ENCODE results near the gene FXR2. TPM values are rescaled to one million over a fixed set of nuclear protein-coding genes. Genes with fewer than 3 reads are reported as not detected.
A peak's percentile ranks its signal among the peaks of the same experiment; 100 is the strongest.

FXR2 gene
- total RNA-seq, 1 experiment from 2014 or later, result 88.0 TPM

DNA sequence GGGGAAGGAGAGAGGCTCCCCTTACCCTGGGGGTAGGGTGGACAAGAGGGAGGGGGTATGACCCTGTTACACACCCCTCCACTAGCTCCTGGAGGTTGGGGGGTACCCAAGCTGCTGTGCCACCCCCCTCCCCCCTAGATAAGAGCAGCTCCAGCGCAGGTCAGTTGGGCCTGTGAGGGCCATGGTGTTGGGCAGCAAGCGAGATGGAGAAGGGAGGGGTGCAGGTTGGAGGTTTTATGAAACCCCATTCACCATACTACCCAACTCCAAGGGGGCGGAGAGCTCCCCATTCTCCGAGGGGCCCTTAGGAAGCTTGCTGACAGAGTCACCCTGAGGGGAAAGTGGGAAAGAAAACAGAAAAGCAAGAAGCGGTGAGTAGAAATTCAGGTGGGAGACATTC, 23.1 kb downstream of the FXR2 start:
- DNase-seq (ENCODE audit: low spot score), result no peak
- in situ Hi-C loops (cut with HindIII; ENCODE audit: low sequenced_read_pairs), result no loop called here

DNA sequence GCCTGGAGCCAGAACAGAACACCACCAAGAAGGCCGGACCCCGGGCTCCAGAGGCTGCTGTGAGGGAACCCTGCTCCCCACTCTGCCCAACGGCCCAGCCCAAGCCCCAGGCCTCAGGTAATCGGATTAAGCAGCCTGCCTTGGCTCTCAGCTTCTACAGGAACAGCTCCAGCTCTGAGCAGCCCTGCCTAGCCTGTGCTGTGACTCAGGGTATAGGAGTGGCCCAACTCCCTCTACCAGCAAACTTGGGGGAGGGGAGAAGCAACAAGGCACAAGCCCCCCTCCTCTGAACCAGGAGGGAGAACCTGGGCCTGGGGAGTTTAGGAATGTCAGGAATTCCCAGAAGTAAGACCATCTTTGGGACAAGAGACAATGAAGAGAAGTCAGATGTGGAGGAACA, 24.0 kb downstream of the FXR2 start:
- in situ Hi-C loops (cut with HindIII; ENCODE audit: low sequenced_read_pairs), result no loop called here
- DNase-seq (ENCODE audit: low spot score), result no peak

DNA sequence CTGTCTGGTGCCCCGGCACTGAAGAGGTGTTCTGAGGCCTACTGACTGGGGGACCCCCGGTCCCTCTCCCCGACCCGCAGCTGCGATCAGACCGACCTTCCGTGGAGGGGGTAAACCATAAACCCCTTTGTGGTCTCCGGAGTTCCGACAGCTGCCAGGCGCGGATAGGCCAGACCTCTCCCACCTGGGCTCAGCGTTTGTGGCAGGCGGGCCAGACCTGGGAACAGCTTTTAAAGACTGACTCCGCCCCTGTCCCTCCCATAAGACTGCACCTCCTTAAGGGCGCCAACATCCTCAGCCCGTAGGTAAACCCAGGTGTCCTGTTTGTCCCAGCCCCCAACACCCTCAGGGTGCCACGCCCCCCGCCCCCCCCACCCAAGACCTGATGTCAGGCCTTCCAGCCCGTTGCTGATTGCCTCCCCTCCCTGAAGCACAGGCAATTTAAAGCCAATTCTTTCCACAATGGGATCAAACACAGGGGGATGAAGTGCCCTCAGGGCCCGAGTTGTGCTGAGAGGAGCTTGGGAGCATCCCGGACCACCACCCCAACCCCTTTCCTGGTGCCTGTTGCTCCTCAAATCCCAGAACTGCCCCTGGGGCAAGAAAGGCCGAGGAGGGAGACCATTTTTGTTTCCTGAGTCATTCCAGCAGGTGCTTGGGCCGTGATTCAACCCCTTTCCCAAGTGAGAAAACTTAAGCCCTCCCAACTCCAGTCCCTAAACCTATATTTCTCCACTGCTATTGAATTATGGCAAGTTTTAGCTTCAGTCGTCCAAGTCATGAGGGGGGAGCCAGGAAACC, 24.6 kb downstream of the FXR2 start, which contains the start of gene SOX15:
Gene SOX15, minus strand, starts transcription at position 204 of the 801 bp plus-strand sequence. CDS start 418 bp downstream, outside the sequence.
- DNase-seq (ENCODE audit: low spot score), result no peak
- in situ Hi-C loops (cut with HindIII; ENCODE audit: low sequenced_read_pairs), result no loop called here

DNA sequence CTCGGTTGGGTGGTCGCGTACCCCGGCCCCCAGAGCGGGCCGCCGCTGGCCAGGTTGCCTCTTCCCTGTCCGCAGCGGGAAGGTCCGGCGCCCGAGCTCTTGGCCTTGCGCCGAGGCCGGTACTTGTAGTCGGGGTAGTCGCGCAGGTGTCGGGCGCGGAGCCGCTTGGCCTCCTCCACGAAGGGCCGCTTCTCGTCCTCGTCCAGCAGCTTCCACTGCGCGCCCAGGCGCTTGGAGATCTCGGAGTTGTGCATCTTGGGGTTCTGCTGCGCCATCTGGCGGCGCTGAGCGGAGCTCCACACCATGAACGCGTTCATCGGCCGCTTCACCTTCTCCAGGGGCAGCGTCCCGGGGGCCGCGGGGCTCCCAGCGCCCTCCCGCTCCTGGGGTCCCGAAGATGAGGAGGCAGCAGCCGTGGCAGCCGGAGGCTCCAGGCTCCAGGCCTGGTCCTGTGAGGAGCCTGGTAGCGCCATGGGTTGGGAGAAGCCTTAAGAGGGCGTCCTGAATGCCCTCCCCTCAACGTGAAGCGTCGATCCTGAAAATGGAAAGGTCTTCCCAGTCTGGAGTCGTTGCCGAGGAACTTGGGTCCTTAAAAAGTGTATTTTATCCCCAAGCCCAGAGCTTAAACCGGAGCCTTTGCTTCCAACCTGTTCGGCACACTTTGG, 25.4 kb downstream of the FXR2 start:
- DNase-seq (ENCODE audit: low spot score), result peak; percentile 93
- in situ Hi-C loops (cut with HindIII; ENCODE audit: low sequenced_read_pairs), result no loop called here

DNA sequence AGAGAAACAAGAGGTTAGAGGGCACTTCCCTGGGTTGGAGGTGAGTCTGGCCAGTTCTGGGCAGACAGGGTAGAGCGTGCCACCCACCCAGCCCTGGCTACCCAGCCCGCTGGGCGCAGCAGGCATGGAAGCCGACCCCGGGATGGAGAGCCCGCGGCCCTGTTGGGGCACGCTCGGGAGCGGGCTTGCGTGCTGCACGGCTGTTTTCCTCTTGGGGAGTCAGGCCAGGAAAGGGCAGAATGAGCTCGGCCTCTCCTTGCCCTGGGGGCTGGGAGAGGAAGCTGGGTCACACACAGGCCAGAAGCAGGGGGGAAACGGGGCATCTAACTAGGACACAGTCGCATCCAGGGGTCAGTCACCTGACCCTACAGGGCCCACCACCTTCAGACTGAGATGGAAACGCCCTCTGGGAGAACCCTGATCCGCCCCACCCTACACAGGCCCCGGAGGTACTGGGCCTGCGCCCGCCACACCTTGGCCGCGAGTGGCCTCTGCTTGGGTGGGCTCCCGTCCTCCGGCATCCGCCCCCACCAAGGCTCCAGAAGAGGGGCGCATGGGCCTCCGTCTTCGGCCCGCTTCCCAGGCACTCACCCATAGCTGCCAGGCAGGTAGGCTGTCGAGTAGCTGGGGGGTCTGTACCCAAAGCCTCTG, 26.0 kb downstream of the FXR2 start:
- no peak for DNase-seq (ENCODE audit: low spot score)
- in situ Hi-C loops (cut with HindIII; ENCODE audit: low sequenced_read_pairs), result no loop called here

DNA sequence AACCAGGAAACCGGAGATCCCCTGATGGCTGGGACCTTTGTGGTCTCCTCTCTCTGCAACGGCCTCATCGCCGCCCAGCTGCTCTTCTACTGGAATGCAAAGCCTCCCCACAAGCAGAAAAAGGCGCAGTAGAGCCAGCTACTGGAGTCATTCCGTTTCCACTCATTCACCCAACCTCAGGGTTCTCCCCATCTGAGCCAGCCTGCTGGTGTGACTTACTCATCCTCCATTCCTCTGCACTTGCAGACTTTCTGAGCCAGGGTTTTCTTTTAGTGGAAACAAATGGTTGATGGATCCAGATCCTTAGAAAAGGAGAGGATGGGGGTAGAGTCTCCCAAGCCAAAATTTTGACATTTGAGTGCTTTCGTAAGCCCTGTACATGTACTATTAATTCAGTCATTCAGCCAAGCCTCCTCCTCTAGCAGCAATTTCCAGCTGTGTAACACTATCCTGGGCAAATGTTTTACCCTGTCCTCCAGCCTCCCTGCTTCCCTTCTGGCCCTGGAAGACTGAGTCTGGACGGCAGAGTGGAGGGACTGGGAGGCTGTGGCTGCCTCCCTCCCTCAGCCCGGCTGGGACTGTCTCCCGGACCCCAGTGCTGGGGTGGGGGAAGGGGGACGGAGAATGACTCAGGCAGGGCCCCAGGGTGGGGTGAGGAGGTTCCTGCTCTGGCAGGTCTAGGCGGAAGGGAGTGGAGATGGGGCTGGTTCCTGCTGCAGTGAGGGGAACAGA, 27.1 kb downstream of the FXR2 start:
- no peak for DNase-seq (ENCODE audit: low spot score)
- in situ Hi-C loops (cut with HindIII; ENCODE audit: low sequenced_read_pairs), result no loop called here

DNA sequence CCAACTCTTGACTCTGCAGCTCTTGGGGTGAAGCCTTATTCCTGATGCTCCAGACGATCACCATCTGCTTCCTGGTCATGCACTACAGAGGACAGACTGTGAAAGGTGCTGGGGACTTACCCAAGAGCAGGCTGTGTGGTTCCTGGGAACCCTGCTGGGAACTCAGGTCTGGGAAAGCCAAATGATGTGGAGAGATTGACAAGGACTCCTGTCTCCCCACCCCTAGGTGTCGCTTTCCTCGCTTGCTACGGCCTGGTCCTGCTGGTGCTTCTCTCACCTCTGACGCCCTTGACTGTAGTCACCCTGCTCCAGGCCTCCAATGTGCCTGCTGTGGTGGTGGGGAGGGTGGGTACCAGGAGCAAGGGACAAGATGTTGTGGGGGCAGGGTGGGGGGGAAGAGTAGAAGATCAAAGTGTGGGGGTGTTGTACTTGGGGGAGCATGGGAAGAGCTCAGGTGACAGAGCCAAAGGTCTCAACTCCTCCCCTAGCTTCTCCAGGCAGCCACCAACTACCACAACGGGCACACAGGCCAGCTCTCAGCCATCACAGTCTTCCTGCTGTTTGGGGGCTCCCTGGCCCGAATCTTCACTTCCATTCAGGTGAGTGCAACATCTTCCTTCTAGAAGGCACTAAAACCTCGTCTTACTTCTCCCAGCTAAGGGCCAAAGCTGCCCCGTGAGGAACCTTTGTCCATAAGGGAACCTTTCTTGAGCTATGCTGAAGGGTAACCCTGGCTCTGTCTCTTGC, 27.9 kb downstream of the FXR2 start:
- in situ Hi-C loops (cut with HindIII; ENCODE audit: low sequenced_read_pairs), result no loop called here
- peak; percentile 67 for DNase-seq (ENCODE audit: low spot score)

DNA sequence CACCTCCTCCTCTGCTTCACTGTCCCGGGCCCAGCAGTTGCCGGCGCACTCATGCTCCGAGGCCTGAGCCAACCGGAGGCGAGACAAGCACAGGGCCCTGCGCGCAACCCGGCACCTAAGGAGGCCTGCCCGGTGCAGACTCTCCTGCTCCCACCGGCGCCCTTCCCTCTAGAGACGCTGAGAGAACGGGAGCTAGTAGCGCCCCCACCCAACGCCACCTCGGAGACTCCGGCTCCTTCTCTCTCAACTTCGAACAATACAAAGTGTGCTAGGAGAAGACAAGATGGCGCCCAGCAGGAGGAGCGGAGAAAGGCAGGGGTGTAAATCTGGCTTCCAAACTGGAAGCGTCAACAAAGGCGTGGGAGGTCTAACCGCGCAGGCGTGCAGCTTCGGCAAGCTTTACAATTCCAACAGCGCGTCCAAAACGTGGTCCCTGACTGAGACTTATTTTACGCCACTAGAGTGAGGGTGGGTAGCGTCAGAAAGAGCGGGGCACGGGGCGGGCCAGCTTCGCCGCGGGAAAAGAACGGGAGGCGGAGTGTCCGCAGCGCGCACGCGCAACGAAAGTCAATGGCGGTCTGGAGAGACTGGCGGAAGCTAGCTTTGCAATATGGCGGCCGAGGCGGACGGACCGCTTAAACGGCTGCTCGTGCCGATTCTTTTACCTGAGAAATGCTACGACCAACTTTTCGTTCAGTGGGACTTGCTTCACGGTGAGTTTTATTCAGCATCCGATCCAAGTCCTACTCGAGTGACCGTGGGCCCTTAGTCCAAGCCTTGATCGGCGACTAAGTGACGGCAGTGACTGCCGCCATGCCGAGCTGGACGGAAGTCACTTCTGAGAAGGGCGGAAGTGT, 31.2 kb downstream of the FXR2 start, which contains the start of gene MPDU1:
Gene MPDU1, plus strand, starts transcription at position 600 of the 857 bp plus-strand sequence. Its CDS starts 11 bp downstream, at position 611.
- peak; percentile 97 for DNase-seq (ENCODE audit: low spot score)
- in situ Hi-C loops (cut with HindIII; ENCODE audit: low sequenced_read_pairs), result no loop called here

DNA sequence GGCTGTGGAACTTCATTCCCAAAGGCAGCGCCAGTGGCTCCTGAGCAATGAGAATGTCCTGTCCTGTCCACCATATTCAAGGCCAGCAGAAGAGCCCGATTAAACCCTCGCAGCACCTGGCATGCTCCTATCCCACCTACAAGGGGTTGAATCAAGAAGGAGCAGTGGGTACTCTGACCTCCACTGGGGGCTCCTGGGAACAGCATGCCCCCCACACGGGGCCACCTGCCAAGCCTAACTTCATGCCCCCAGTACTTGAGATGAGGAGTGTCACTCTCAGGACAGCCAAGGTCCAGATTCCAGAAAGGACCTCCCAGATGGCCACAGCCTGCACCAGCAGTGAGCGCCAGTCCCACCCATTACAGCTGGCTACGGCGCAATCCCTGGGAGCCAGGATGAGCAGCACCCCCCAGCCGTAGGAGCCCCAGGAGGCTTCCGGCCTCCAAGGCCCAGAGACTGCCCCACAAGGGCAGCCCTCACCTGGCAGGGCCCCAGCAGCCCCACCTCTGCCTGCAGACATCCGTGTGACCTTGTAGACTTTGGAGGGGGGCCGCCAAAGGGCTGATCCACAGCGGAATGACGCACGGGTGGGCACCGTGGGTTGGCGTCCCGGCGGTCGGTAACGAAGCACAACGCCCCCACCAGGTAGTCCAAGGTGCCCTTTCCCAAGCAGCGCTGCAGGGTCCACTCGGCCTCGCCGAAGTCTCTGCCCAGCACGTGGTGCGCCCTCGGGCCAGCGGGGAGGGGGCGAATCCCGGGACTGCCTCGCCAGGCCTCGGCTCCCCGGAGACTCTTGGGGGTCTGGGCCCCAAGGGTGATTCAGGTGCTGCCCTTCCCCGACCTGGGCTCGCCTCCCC, 32.1 kb downstream of the FXR2 start:
- in situ Hi-C loops (cut with HindIII; ENCODE audit: low sequenced_read_pairs), result no loop called here
- DNase-seq (ENCODE audit: low spot score), result no peak

DNA sequence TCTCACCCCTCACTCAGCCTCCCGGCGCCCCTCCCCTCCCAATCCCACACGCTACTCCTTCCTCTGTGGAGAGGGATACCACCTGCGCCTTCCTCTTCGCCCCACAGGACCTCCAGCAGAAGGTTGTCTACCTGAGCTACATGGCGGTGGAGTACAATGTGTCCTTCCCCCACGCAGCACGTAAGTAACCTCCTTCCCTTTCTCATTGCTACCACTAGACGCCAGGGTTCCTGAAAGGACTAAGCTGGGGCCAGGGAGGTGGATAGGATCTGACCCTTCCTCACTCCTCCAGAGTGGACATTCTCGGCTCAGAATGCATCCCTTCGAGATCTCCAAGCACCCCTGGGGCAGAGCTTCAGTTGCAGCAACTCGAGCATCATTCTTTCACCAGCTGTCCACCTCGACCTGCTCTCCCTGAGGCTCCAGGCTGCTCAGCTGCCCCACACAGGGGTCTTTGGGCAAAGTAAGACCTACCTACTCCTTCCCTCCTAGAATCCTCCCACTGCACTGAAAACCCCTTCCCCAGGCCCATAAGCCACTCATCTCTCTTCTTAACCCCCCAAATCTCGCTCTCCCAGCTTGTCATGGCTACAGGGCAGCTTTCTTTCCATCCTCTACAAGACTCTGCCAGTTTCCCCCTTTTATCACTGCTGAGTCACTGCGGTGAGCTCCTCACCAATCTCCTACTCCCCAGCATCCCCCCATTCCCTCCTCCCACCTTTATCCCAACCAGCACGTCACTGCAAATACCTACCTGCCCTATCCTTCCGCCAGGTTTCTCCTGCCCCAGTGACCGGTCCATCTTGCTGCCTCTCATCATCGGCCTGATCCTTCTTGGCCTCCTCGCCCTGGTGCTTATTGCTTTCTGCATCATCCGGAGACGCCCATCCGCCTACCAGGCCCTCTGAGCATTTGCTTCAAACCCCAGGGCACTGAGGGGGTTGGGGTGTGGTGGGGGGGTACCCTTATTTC, 33.8 kb downstream of the FXR2 start:
- DNase-seq (ENCODE audit: low spot score), result no peak
- in situ Hi-C loops (cut with HindIII; ENCODE audit: low sequenced_read_pairs), result no loop called here

DNA sequence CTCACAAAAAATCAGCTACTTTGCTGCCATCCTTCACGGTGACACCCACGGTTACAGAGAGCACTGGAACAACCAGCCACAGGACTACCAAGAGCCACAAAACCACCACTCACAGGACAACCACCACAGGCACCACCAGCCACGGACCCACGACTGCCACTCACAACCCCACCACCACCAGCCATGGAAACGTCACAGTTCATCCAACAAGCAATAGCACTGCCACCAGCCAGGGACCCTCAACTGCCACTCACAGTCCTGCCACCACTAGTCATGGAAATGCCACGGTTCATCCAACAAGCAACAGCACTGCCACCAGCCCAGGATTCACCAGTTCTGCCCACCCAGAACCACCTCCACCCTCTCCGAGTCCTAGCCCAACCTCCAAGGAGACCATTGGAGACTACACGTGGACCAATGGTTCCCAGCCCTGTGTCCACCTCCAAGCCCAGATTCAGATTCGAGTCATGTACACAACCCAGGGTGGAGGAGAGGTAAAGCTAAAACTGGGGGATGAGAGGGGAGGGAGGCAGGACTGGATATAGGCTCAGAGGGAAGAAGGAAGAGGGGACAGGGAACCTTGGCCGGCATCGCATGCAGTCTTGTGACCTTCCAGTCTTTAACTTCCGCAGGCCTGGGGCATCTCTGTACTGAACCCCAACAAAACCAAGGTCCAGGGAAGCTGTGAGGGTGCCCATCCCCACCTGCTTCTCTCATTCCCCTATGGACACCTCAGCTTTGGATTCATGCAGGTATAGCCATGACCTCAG, 34.7 kb downstream of the FXR2 start:
- in situ Hi-C loops (cut with HindIII; ENCODE audit: low sequenced_read_pairs), result no loop called here
- no peak for DNase-seq (ENCODE audit: low spot score)

DNA sequence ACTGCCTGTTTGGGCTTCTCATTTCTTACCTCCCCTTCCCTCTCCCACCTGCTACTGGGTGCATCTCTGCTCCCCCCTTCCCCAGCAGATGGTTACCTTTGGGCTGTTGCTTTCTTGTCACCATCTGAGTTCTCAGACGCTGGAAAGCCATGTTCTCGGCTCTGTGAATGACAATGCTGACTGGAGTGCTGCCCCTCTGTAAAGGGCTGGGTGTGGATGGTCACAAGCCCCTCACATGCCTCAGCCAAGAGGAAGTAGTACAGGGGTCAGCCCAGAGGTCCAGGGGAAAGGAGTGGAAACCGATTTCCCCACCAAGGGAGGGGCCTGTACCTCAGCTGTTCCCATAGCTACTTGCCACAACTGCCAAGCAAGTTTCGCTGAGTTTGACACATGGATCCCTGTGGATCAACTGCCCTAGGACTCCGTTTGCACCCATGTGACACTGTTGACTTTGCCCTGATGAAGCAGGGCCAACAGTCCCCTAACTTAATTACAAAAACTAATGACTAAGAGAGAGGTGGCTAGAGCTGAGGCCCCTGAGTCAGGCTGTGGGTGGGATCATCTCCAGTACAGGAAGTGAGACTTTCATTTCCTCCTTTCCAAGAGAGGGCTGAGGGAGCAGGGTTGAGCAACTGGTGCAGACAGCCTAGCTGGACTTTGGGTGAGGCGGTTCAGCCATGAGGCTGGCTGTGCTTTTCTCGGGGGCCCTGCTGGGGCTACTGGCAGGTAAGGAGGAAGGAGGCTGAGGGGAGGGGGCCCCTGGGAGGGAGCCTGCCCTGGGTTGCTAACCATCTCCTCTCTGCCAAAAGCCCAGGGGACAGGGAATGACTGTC, 35.5 kb downstream of the FXR2 start, which contains the start of gene CD68:
Gene CD68, plus strand, starts transcription at position 638 of the 833 bp plus-strand sequence. Its CDS starts 40 bp downstream, at position 678.
- peak; percentile 72 for DNase-seq (ENCODE audit: low spot score)
- in situ Hi-C loops (cut with HindIII; ENCODE audit: low sequenced_read_pairs), result no loop called here

DNA sequence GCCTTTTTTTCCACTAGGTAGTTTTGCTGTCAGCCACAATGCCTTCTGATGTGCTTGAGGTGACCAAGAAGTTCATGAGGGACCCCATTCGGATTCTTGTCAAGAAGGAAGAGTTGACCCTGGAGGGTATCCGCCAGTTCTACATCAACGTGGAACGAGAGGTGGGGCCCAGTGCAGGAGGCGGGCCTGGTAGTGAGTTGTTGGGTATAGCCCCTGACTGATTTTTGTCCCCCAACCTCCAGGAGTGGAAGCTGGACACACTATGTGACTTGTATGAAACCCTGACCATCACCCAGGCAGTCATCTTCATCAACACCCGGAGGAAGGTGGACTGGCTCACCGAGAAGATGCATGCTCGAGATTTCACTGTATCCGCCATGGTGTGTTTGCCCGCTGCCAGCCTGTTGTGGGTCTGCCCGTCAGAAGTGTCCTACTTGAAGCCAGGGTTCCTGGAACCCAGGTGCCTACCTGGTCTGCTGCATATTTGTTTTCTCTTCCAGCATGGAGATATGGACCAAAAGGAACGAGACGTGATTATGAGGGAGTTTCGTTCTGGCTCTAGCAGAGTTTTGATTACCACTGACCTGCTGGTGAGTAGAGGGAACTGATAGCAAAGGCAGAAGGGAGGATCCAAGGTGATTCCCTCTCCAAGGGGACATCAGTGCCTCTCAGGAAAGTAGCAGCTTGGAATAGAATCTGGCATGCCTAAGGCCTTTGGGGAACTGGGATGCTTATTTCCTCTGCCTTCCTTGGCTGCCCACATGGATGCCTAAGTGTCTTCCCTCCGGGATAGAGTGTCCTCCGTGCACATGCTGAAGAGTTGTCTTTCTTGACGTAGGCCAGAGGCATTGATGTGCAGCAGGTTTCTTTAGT, 37.1 kb downstream of the FXR2 start:
- in situ Hi-C loops (cut with HindIII; ENCODE audit: low sequenced_read_pairs), result no loop called here
- no peak for DNase-seq (ENCODE audit: low spot score)
